SU-DHL-6 (cell line): ENCODE data around the gene S100G.

Source experiments
- H2AFZ ChIP-seq: fragments of 200-600 bp; sonication (generic); 2 replicates; pipeline ENCODE4 v1.6.1; 2014; ENCODE audit warnings: low read depth, mild to moderate bottlenecking, moderate library complexity, mixed read lengths, antibody characterized with exemption, low read length; ENCODE audit not compliant: severe bottlenecking
- H3F3A ChIP-seq: fragments of 200-600 bp; shearing (Covaris generic); 2 replicates; pipeline ENCODE4 v1.6.0; 2016; ENCODE audit warnings: antibody characterized with exemption, mild to moderate bottlenecking; ENCODE audit not compliant: insufficient read depth
- H3K27ac ChIP-seq: fragments of 200-600 bp; sonication (generic); 2 replicates; pipeline ENCODE4 v1.5.1; 2016; ENCODE audit warnings: low read depth, mild to moderate bottlenecking, low read length, moderate library complexity, mixed read lengths
- H3K27me3 ChIP-seq: fragments of 200-600 bp; sonication (generic), shearing (Covaris generic); 2 replicates; pipeline ENCODE4 v1.6.0; 2014; ENCODE audit warnings: mild to moderate bottlenecking, low read length
- H3K36me3 ChIP-seq: fragments of 200-600 bp; sonication (generic); 2 replicates; pipeline ENCODE4 v1.6.1; 2014; ENCODE audit warnings: mild to moderate bottlenecking, low read length, mixed read lengths
- H3K4me2 ChIP-seq: fragments of 300-600, 200-600 bp; shearing (Covaris generic), sonication (generic); 2 replicates; pipeline ENCODE4 v1.6.0; 2014; ENCODE audit warnings: low read length, low read depth, mild to moderate bottlenecking; ENCODE audit not compliant: poor library complexity, severe bottlenecking
- H3K4me3 ChIP-seq: fragments of 200-600 bp; sonication (generic); 2 replicates; pipeline ENCODE4 v1.5.1; 2014; ENCODE audit warnings: antibody characterized with exemption, low read length, mild to moderate bottlenecking, mixed read lengths; ENCODE audit not compliant: insufficient read depth, poor library complexity, severe bottlenecking
- H3K79me2 ChIP-seq: fragments of 200-600 bp; sonication (generic); 2 replicates; pipeline ENCODE4 v1.6.1; 2014; ENCODE audit warnings: mild to moderate bottlenecking, low read length, moderate library complexity; ENCODE audit not compliant: insufficient read depth
- H3K9ac ChIP-seq: fragments of 200-600 bp; sonication (generic); 2 replicates; pipeline ENCODE4 v1.7.0; 2014; ENCODE audit warnings: mild to moderate bottlenecking, low read length
- H3K9me2 ChIP-seq: fragments of 200-600 bp; sonication (generic); replicated peaks from 2 replicates; pipeline ENCODE4 v1.6.1; 2014; ENCODE audit warnings: low read length; ENCODE audit not compliant: insufficient read depth
- H3K9me3 ChIP-seq: fragments of 200-600 bp; sonication (generic); 2 replicates; pipeline ENCODE4 v1.6.1; 2014; ENCODE audit warnings: low read length, mixed read lengths; ENCODE audit not compliant: insufficient read depth
- H4K20me1 ChIP-seq: fragments of 200-600 bp; sonication (generic); 2 replicates; pipeline ENCODE4 v1.6.1; 2014; ENCODE audit warnings: low read depth, mild to moderate bottlenecking, antibody characterized with exemption, low read length, moderate library complexity, mixed read lengths
- EZH2phosphoT487 ChIP-seq: fragments of 200-600 bp; sonication (generic), shearing (Covaris generic); conservative IDR thresholded peaks from 2 replicates; pipeline ENCODE4 v1.6.1; 2018; ENCODE audit warnings: mild to moderate bottlenecking, antibody characterized with exemption, low read length, moderate library complexity, mixed read lengths
- TF ChIP-seq, protein P1 (sequence below): fragments of 200-600 bp; sonication (generic); IDR thresholded peaks from one replicate; pipeline ENCODE4 v1.5.1; 2017; ENCODE audit warnings: antibody characterized with exemption, mild to moderate bottlenecking, low read length, moderate library complexity; ENCODE audit not compliant: insufficient read depth, poor library complexity, severe bottlenecking

Gene S100G

DNA sequence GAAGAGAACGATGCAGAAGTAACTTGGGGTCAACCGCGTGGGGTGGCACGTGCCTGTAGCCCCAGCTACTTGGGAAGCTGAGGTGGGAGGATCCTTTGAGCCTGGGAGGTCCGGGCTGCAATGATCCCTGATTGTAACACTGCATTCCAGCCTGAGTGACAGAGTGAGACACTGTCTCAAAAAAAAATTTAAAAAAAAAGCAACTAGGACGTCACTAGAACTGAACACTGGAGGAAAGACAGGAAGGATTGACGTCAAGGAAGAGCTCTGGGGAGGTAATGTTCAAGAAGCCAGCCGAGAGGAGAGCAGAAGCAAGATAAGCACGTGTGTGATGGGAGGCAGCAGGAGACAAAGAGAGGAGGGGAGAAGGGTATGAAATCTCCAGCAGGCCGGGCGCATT, 28.7 kb downstream of the S100G start:
- Histone ChIP-seq H3K9ac (no peak overlapping the region), H3F3A (no peaks in the 10 kb centered on the region), H3K9me2 (no peaks in the 10 kb centered on the region), H3K27me3 (no peaks in the 10 kb centered on the region), H3K79me2 (no peaks in the 10 kb centered on the region), H3K4me3 (no peak overlapping the region), H3K27ac (no peak overlapping the region), H2AFZ (no peak overlapping the region), H3K36me3 (0 out of 2 replicates have a peak, but pooled peaks cover 3% of the 10 kb centered on the region), H4K20me1 (no peaks in the 10 kb centered on the region), H3K9me3 (no peaks in the 10 kb centered on the region), H3K4me2 (no peak overlapping the region)
- TF ChIP-seq, protein P1, sequence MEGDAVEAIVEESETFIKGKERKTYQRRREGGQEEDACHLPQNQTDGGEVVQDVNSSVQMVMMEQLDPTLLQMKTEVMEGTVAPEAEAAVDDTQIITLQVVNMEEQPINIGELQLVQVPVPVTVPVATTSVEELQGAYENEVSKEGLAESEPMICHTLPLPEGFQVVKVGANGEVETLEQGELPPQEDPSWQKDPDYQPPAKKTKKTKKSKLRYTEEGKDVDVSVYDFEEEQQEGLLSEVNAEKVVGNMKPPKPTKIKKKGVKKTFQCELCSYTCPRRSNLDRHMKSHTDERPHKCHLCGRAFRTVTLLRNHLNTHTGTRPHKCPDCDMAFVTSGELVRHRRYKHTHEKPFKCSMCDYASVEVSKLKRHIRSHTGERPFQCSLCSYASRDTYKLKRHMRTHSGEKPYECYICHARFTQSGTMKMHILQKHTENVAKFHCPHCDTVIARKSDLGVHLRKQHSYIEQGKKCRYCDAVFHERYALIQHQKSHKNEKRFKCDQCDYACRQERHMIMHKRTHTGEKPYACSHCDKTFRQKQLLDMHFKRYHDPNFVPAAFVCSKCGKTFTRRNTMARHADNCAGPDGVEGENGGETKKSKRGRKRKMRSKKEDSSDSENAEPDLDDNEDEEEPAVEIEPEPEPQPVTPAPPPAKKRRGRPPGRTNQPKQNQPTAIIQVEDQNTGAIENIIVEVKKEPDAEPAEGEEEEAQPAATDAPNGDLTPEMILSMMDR = no peak
- TF ChIP-seq EZH2phosphoT487 = no peak

DNA sequence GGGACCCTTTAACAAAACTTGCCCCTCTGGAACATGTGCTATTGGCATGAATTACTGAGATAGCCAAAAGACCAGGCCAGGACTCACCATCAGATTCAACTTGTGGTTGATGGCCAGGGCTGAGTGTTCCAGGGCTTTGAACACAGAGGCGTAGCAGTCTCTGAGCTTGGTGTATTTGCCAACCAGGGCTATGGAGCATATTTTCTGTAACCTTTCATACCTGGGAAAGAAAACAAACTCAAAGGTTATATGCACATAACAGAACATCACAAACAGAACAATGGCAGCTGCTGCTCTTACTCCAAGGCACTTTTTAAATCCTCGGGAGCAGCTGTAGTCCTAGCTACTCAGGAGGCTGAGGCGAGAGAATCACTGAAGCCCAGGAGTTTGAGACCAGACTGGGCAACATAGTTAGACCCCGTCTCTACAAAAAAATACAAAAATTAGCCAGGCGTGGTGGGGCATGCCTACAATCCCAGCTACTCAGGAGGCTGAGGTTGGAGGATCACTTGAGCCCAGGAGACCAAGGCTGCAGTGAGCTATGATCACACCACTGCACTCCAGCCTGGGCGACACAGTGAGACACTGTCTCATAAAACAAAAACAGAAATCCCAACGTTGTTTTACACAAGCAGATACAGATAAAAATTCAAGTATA, 33.2 kb downstream of the S100G start:
- Histone ChIP-seq H3K9me3 (no peaks in the 10 kb centered on the region), H4K20me1 (no peaks in the 10 kb centered on the region), H3K27ac (no peak overlapping the region), H3K36me3 (0 out of 2 replicates have a peak, but pooled peaks cover under 1% of the 10 kb centered on the region), H3K4me3 (no peak overlapping the region), H3K79me2 (no peaks in the 10 kb centered on the region), H3K4me2 (no peak overlapping the region), H3K9me2 (no peaks in the 10 kb centered on the region), H3K9ac (no peak overlapping the region), H2AFZ (no peak overlapping the region), H3K27me3 (no peaks in the 10 kb centered on the region), H3F3A (no peaks in the 10 kb centered on the region)
- no peak for TF ChIP-seq EZH2phosphoT487
- TF ChIP-seq, protein P1 = no peak

DNA sequence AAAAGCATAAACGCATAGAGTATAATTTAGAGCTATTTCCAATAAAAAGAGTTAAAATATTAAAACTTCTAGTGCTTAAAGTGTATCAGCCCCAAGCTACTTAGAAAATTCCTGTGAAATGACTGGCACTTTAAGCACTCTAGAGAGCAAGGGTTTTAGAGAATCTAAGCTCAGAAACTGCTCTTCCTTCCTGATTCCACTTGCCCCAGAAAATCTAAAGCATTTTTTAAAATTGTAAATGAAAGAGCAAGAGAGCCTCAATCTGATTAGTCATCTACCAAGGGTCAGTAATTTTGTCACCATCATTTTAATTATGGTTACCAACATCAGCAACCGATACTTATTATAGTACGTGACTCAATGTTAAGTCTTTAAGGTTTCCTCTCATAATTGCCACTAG, 37.6 kb downstream of the S100G start:
- Histone ChIP-seq H3K9ac (no peak overlapping the region), H2AFZ (no peak overlapping the region), H3K9me2 (no peaks in the 10 kb centered on the region), H3K9me3 (no peaks in the 10 kb centered on the region), H3K27ac (no peak overlapping the region), H4K20me1 (no peaks in the 10 kb centered on the region), H3K27me3 (no peaks in the 10 kb centered on the region), H3K4me2 (no peak overlapping the region), H3K79me2 (no peaks in the 10 kb centered on the region), H3K4me3 (no peak overlapping the region), H3F3A (no peaks in the 10 kb centered on the region), H3K36me3 (no peaks in the 10 kb centered on the region)
- no peak for TF ChIP-seq EZH2phosphoT487
- TF ChIP-seq, protein P1 = no peak
